OCI-M2 (cell line): ENCODE results near the gene WDR72.
"Not testable (repeated sequence)": the region's sequence is repeated elsewhere in the genome, so short reads cannot be mapped to it uniquely, and the experiment has no call there.

ENCODE experiments used
- DNase-seq: peaks from one replicate; lab custom pipeline; 2025; ENCODE audit not compliant: unreplicated experiment; lab: John Stamatoyannopoulos, UW

Gene WDR72

DNA sequence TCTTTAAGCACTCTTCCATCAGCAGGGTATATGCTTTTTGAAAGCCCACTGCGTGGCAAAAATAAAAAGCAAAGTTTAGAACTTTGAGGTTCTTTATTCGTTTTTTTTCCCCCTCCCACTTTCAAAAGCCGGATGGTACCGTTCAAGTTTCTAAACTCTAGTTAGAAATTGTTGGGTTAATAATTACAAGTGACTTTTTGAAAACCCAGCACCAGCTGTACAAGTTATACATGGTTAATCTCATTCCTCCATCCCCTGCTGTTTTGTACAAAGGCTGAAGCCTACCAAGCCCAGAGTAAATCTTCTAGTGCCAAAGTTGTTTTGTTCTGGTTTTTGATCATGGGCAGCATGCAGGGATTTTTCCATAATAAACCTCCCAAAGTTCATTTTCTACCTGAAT is 48.6 kb downstream of the WDR72 start:
- no peak for DNase-seq

DNA sequence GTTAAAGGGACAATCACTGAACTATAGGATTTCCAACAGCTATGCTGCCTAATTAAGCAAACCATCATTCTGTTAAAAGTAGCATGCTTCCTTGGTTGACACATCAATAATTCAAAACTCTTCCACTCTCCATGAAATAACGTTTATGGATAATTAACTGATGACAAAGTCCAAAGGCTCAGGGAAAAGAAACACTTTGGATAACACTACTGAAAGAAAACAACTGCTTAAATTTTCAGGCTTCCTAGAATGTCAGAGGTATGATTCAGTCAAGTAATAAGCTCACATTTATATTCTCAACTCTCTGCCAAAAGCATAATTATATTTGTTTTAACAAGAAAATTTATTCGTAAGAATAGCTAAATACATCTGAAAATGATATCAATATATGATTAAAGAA is 49.6 kb downstream of the WDR72 start:
- DNase-seq: no peak

DNA sequence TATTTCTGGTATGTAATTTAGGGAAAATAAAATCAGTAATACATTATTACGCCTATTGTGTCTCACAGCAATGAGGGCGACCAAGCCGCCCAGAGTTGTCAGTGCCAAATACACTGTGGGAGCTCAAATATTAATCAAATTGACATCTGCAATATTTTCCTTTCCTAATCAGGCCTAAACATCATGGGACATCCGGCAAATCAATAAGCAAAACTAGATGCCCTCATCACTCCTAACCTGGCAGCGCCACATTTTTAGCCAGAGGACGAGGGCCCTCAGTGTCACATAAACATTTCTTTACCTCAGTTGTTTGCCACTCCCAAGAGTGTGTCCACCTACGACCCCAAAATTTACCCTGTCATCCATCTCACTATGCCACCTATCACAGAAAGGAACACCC is 64.1 kb downstream of the WDR72 start:
- no peak for DNase-seq

DNA sequence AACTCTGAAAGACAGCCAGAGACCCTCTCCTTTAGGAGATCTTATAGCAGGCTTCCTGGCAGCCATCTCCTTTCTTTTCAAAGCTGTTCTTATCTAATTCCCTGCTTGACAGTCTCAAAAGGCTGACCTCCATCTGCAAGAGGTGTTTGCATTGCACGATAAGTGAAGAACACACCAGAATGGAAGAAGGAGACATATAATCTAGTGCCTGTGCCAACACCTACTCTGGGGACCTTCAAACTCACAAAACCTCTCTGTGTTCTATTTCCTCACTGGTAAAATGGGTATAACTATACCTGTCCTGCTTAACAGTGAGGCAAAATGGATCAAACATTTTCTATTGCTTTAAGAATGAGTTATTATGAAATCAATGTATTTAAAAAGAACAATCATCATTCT is 65.0 kb downstream of the WDR72 start:
- DNase-seq: no peak

DNA sequence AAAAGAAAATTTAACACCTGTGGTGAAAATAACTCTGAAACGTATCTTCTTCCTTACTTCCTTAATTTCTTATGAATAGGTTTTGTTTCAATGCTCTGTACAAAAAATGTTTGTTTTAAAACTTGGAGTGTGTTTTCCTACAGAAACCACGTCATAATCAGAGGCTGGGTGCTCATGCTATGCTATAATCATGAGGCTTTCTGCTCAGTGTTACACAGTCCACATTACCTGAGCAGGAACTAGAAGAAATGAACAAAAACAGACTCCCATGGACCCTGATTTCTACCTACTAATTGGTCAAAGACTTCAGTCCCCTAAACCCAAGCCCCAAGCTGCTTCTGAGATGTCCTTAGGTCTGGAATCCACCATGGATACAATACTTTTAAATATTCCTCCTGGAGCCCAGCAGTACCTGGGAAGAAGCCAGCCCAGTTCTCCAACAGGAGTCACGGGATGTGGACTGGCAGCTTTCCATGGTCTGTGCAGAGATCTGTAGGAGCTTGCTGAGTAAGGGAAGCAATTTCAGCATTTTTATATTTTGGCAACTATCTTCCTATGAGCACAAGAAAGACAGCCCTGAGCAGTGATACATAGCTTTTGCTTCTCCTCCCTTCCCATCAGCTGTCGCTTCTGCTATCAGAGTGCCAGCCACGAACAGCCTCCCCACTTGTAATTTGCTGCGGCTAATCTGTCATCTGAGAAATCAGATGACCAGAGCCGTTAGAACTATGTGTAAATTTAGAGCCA is 65.6 kb downstream of the WDR72 start:
- no peak for DNase-seq

DNA sequence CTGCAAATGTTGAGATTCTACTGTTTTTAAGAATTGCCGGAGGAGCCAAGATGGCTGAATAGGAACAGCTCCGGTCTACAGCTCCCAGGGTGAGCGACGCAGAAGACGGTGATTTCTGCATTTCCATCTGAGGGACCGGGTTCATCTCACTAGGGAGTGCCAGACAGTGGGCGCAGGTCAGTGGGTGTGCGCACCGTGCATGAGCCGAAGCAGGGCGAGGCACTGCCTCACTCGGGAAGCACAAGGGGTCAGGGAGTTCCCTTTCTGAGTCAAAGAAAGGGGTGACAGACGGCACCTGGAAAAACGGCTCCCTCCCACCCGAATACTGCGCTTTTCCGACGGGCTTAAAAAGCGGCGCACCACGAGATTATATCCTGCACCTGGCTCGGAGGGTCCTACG is 75.3 kb downstream of the WDR72 start:
- not testable (repeated sequence) for DNase-seq

DNA sequence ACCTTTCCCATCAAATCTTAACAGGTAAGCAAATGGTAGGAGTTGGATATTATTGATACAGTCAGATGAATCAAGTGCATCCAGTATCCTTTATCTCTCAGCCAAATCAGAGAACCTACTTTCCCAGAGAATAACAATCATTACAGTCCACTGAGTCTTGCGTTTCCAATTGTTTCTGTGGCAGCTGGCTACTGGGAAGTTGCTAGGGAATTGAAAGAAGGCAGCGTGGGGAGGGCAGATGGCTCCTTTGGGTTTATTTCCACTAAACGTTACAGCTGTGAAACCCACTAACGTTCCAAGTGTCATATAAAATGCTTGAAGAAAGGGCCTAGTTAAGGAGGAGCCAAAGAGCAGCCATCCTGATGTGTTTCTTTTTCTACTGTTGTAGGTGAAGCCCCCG is 78.4 kb downstream of the WDR72 start:
- no peak for DNase-seq

DNA sequence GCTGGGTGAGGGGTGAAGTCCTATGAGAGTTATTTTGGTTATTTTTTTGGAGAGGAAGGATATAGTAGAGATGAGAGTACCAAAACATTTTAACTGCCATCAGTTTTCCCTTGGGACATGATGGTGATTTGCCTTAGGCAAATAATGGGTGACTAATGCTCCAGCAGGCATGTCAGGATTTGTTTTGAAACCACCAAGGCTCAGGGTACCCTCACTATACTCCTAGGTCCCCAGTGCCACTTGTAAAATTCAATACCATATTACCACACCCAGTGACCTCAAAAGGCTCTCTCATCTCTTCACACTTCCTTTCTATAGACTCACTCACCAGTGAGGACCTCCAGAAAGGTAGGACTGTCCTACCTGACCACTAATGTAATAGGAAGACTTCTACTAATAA is 83.6 kb downstream of the WDR72 start:
- DNase-seq: no peak

DNA sequence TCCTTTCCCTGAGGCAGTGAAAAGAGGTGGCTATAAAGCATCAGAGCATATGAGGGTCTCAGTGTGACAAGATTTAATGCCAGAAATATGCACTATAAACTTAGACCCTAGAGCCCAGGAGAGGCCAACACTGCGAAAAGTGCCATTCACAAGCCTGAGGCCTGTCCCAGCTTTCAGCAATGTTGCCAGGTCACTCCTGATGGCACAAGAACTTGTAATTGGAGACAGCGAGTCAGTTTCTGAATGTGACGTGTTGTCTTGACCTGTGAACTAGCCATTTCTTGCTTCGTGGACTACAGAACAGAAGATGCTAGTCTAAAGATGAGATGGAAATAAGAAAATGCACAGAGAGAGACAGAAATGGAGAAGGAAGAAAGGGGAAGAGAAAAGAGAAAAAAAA is 87.9 kb downstream of the WDR72 start:
- no peak for DNase-seq

DNA sequence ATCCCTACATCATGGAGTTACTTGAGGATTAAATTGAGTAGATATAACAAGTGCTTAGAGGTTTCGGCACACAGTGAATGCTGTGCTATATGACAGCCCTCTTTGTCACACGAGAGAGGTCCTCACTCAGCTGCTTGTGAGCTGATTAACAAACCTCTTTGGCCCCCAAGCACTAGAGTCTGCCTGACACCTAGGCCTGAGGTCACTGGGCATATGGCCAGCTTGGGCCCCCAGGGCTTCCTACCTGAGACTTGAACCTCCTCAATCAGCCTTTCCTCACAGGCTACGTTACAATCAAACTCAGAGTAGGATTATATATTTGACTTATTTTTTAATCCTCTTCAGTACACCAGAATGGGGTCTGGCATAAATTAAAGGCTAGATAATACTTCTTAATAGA is 88.8 kb downstream of the WDR72 start:
- no peak for DNase-seq

DNA sequence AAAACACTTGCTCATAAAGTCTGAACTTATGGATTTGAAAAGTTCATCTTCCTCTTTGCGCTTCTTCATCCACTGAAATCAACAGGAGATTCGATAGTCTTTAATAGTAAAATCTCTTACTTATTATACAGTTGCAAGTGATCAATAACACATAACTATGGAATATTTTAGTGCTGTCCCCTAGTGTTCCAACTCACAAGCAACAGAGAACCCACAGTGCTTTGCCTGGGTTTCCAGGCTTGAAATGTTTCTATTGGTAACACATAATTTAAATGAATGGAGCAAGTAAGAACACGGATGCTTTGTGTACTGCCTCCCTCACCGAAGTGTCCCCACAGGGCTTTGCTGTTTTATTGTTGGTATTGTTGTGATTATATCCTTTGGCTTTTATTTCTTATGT is 93.5 kb downstream of the WDR72 start:
- DNase-seq: no peak

DNA sequence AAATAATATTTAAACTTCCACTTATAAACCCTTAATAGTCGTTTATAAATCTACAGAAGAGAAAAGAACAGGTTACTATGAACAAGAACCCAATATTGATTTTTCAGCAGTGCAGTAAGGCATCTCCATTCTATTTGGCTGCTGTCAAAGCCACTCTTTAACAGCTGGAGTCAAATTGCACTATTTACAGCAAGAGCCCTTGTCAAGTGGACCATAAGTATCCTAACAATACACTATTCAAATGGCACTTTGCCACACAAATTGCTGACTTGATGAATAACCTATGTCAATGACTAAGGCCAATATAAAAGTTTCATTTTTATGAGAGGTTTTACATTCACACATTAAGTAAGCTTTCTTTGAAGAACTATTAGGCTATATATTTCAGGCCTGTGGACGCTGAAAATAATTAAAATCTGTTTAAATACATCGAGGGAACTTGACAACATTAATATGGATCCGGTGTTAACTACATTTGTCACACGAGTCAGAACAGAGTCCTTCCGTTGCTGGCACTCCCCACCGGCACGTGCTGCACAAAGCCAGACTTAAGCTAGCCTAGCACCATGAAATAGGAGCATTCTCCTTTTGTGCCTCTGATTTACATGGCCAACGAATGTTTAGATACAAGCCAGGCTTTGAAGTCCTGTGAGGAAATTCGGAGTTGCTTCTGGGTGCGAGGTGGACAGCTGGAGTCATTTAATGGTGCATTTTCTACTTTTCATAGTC is 100.5 kb downstream of the WDR72 start:
- DNase-seq: no peak

DNA sequence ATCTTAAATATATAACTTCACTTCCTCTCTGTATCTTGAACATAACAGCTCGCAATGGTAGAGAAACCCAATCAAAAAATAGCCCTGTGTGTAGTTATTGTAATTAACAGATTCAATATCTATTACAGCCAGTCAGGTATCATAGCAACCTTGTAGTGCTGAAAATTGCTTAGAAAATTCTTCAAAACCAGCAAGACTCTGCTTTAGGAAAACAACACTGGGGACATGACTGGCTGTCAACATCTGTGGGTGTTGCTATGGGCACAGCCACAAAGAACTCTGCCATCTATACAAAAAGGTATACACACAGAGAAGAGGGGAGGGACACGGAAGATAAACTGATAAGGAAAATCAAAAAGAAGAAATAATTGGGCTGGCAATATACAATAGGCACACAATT is 101.2 kb downstream of the WDR72 start:
- no peak for DNase-seq

DNA sequence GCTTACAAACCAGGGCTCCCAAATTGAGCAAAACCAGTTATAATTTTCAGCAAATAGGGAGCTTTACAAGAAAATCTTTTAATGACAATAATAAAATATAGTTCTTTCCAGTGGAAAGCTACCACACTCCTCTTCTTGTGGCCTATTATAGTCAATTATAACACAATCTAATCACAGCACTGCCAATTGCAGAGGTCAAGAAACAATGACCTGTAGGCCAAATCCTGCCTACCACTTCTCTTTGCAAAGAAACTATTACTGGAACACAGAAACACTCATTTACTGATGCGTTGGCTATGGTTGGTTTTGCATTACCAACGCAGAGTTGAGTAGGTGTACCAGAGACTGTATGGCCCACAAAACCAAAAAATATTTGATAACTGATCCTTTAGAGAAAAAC is 110.5 kb downstream of the WDR72 start:
- no peak for DNase-seq

DNA sequence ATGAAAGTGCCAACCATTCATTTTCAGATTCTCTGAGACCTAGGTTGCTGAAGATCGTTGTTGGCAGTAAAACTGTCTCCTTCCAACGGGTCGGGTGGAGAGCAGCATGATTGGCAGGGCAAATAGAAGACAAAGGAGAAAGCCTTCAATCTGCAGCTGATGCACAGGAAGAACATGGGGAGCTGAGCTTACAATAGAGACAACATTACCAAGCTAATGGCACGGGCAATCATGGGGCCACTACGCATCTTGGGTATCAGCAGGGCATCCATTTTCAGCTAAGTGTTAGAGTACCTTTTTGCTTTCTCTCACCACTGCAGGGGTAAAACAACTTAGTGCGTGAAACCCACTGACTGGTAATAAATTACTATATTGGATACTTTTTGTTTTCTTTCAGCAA is 114.8 kb downstream of the WDR72 start:
- no peak for DNase-seq

DNA sequence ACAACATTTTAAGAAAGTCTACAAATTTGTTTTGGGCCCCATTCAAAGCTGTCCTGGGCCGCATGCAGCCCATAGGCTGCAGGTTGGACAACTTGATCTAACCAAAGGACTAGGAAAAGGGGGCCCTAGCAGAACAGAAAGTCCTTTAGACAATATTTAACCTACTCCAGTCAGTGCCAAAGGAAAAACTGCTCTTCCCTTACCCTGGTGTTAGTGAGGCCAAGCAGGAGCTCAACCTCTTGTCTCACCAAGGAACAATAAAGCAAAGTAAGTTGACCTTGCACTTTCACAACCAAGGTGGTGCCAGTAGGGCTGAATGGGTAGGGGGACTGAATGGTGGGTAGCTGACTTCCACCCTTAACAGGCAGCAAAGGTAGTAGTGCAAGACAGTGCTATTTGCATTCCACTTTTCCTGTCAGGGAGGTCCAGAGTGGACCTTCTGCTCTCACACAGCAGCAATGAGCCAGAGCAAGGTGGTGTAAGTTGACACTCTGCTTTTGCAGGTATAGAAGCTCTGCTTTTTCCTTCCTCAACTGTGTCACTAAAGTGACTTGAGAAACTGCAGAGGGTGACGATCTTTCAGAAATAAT is 124.9 kb downstream of the WDR72 start:
- DNase-seq: no peak

DNA sequence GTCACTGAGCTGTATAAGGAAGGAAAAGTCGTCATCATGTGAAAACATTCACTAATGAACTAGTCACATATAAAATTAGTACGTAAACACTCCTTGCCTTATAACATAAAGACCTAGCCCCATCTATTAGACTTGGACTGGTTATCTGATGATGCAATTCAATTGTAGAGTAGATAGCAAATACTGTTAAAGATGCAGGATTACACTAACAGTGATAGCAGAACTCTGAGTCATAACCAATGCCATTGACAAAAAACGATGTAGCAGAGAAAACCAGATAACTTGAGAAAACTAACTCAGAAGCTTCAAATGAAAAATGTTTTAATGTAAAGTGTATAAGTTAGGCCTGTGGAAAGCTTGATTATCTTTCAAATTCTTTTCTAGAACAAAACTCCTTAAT is 132.2 kb downstream of the WDR72 start:
- DNase-seq: no peak

DNA sequence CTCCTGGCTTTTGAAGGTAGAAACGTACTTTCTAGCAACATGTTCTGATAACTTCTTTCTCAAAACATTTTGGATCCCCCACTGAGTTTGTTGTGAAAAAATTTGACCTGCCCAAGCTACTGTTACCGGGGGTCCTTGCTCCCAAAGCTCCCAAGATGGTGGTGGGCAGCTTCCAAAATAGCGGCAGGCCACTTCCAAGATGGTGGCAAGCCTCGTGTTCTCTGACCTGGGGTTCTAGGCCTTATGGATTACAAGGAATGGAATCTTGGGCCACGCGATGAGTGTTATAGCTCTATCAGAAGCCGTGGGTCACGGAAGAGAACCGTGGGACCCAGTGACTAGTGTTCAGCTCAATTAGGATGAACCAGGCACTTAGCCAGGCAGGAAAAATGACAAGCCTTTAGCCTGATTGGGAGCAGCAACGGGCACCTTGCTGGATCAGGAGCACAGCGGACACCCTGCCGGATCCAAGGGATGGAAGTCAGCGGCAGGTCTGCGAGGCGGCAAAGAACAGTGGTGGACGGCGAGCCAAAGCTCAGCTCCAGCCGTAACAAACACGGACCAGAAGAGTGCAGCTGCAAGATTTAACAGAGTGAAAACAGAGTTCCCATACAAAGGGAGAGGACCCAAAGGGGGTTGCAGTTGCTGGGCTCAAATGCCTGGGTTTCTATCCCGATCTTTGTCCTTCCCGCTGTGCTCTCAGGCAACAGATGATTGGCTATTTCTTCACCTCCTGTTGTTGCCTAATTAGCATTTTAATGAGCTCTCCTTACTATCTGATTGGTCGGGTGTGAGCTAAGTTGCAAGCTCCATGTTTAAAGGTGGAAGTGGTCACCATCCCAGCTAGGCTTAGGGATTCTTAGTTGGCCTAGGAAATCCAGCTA is 133.3 kb downstream of the WDR72 start:
- DNase-seq: no peak

DNA sequence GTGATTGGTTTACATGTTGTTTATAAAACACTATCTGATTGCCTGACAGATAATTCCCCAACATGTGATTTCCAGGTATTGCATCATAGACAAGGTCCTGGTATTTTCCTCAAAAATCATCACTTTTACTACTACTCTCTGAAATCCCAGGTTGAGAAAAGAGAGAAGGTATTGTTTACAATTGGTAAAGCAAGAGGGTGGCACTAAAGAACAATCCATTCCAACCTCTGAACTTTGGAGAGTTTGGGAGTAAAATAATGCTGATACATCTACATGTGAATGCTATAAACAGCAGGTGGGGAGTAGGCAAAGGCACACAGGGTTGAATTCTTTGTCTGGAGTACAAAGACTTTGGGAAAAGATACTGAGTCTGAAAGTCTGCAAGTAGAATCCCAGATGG is 134.2 kb downstream of the WDR72 start:
- DNase-seq: no peak

DNA sequence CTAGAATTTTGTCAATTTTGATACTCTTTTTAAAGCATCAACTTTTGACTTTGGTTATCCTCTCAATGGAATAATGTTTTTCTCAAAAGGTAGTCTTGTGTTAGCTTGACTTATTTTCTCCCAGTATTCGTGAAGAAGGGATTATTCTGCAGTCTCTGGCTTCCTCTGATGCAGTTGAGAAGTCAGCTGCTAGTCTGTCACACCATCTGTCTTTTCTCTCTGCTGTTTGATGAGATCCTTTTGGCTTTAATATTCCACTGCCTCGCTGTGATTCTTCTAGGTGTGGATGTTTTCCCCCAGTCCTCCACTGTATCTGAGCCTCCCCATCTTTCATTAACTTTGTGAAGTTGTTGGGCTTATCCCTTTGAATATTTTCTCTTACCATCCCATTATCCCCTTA is 141.0 kb downstream of the WDR72 start:
- no peak for DNase-seq

DNA sequence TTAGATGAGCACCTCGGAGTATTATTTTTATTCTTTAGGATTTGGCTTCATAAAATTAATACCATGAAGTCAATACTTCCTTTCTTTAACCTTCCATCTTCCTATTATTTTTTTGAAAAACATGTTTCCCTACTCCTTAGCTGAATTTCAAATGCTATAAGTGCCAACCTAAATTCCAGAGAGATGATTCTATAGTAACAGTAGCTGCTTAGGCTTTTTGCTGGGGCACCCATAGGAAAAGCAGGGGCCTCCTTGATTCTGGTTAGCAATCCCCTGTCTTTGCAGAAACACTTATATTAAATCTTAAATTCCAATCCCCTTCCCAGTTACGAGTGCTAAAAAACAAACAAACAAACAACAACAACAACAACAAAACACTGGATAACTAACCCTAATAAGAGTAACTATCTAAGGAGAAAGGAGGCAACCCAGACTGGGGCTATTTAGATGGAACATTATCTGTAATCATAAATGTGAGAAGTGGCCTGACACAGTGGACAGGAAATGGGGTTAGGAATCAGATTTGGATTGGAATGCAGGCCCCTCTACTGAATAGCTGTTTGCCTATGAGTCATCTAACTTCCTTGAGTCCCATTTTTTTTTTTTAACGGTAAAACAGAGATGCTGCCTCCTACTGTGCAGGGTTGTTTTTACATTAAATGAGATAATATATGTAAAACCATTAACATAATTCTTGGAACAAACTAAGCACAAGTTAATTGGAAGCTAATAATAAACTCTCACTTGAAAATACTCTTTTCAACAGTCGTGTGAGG is 148.1 kb downstream of the WDR72 start:
- DNase-seq: no peak
